HG02973 (cell line): ENCODE measurements around the gene OR4M2.
"Not testable (repeated sequence)": the region's sequence is repeated elsewhere in the genome, so short reads cannot be mapped to it uniquely, and the experiment has no call there.

ENCODE experiments used
- ATAC-seq: cut with Tn5 transposase; IDR thresholded peaks from one replicate; pipeline ENCODE4 v1.9.1; 2021; ENCODE audit warnings: moderate library complexity; ENCODE audit not compliant: unreplicated experiment

The OR4M2 gene

GRCh38 chr15:22080227-22080626, at the start of gene OR4M2:
TSS of gene OR4M2 (plus strand) at chr15:22080527. CDS start at chr15:22080625, 98 bp downstream.
- not testable (repeated sequence) for ATAC-seq

GRCh38 chr15:22069267-22069666, 11.1 kb upstream of the OR4M2 start:
- ATAC-seq = not testable (repeated sequence)

- ATAC-seq = not testable (repeated sequence)
Observed at GRCh38 chr15:22081386-22081785, 1.1 kb downstream of the OR4M2 start.

- ATAC-seq = not testable (repeated sequence)
Observed at GRCh38 chr15:22098616-22099253, 18.4 kb downstream of the OR4M2 start.

GRCh38 chr15:22099289-22099891, 19.1 kb downstream of the OR4M2 start:
- ATAC-seq = peak; percentile 56

GRCh38 chr15:22122033-22122432, 41.7 kb downstream of the OR4M2 start:
- ATAC-seq = not testable (repeated sequence)
